HCT116 (cell line): Measurements from ENCODE around the gene CUX1. TPM values are rescaled to one million over a fixed set of nuclear protein-coding genes. Genes with fewer than 3 reads are reported as not detected.

ENCODE experiments used
- ATAC-seq: fragments of 200-7000 bp; cut with Tn5 transposase; 2 replicates; pipeline ENCODE4 v1.9.1; 2020; ENCODE audit warnings: mild to moderate bottlenecking, moderate library complexity
- BruUV-seq: library from RNA; stranded (reverse); fragments of 400-500 nt; replicated peaks from 2 replicates; lab custom pipeline; 2021; lab: Mats Ljungman, UMichigan
- CTCF ChIA-PET: fragments of 300-600 bp; sonication (Branson Sonifier 250); formaldehyde crosslinking; loops from one replicate; lab custom pipeline; 2021; ENCODE audit warnings: antibody characterized with exemption; lab: Charles Lee
- POLR2A ChIA-PET: fragments of 300-600, 350-600 bp; sonication (Branson Sonifier 250); formaldehyde crosslinking; loops from one replicate; lab custom pipeline; 2021; ENCODE audit warnings: antibody characterized with exemption; lab: Charles Lee
- RAD21 ChIA-PET, 2 experiments: fragments of 300-600 bp; sonication (Branson Sonifier 250); formaldehyde crosslinking; loops; one replicate each; lab custom pipeline; 2023; ENCODE audit warnings: low total read pairs in 2 of 2; ENCODE audit not compliant: uncharacterized antibody in 2 of 2, unreplicated experiment in 2 of 2, low non-redundant PET in 1 of 2; lab: Charles Lee
- DNase-seq: peaks from one replicate; pipeline ENCODE4 v3.0.0-alpha.2; 2010; ENCODE audit warnings: low read depth, low spot score
- H2AFZ ChIP-seq: fragments of 200-600 bp; shearing (Covaris generic), sonication (generic); 2 replicates; pipeline ENCODE4 v1.6.1; 2017; ENCODE audit warnings: low read depth, mixed run types, mixed read lengths, antibody characterized with exemption, low read length; ENCODE audit not compliant: poor library complexity, severe bottlenecking
- H3K27ac ChIP-seq: 2 replicates; pipeline ENCODE4 v1.5.1; 2012; ENCODE audit warnings: low read depth, low read length
- H3K27me3 ChIP-seq: fragments of 200-600 bp; sonication (generic); 2 replicates; pipeline ENCODE4 v1.6.1; 2016; ENCODE audit warnings: mixed run types, low read length, mixed read lengths; ENCODE audit not compliant: insufficient read depth
- H3K36me3 ChIP-seq, 2 experiments: fragments of 200-500 bp in 1 of 2; fragments of 200-600 bp in 1 of 2; sonication (Bioruptor generic) in 1 of 2; sonication (generic) in 1 of 2; 2 replicates each; pipeline versions ENCODE4 v1.5.1 to v1.6.1; 2014 to 2016; ENCODE audit warnings: low read length in 2 of 2, inconsistent platforms in 1 of 2, mixed read lengths in 1 of 2, mixed run types in 1 of 2; ENCODE audit not compliant: insufficient read depth in 2 of 2, control insufficient read depth in 1 of 2
- H3K4me1 ChIP-seq, 2 experiments: fragments of 200-600 bp in 1 of 2; sonication (generic) in 1 of 2; 2 replicates each; pipeline versions ENCODE4 v1.5.1 to v1.6.1; 2012 to 2017; ENCODE audit warnings: low read length in 2 of 2, inconsistent platforms in 1 of 2, mild to moderate bottlenecking in 1 of 2, mixed read lengths in 1 of 2, mixed run types in 1 of 2, moderate library complexity in 1 of 2; ENCODE audit not compliant: insufficient read depth in 2 of 2, control insufficient read depth in 1 of 2
- H3K4me2 ChIP-seq: fragments of 200-600 bp; sonication (generic); 2 replicates; pipeline ENCODE4 v1.6.1; 2017; ENCODE audit warnings: mixed run types, low read length, mixed read lengths
- H3K4me3 ChIP-seq, 2 experiments: fragments of 200-600 bp in 1 of 2; sonication (generic) in 1 of 2; replicated peaks in 1 of 2; 2 replicates each; pipeline ENCODE4 v1.5.1; 2011 to 2016; ENCODE audit warnings: low read length in 2 of 2, control low read depth in 1 of 2, low read depth in 1 of 2, mild to moderate bottlenecking in 1 of 2, mixed read lengths in 1 of 2, mixed run types in 1 of 2
- H3K79me2 ChIP-seq: fragments of 200-600 bp; sonication (generic); 2 replicates; pipeline ENCODE4 v1.6.1; 2017; ENCODE audit warnings: mild to moderate bottlenecking, mixed run types, low read length, moderate library complexity, mixed read lengths; ENCODE audit not compliant: insufficient read depth
- H3K9ac ChIP-seq: fragments of 200-600 bp; sonication (generic); 2 replicates; pipeline ENCODE4 v1.6.1; 2016; ENCODE audit warnings: low read length, mixed read lengths
- H3K9me2 ChIP-seq: fragments of 200-600 bp; sonication (generic), shearing (Covaris generic); 2 replicates; pipeline ENCODE4 v1.6.1; 2017; ENCODE audit warnings: mixed run types, mild to moderate bottlenecking, moderate library complexity; ENCODE audit not compliant: insufficient read depth
- H3K9me3 ChIP-seq, 2 experiments: fragments of 200-500 bp in 1 of 2; fragments of 200-600 bp in 1 of 2; sonication (Bioruptor generic) in 1 of 2; sonication (generic) in 1 of 2; 2 replicates each; pipeline ENCODE4 v1.6.1; 2014 to 2017; ENCODE audit warnings: low read length in 2 of 2, mixed read lengths in 2 of 2, inconsistent platforms in 1 of 2, low read depth in 1 of 2, mild to moderate bottlenecking in 1 of 2, mixed run types in 1 of 2, moderate library complexity in 1 of 2; ENCODE audit not compliant: control insufficient read depth in 1 of 2, insufficient read depth in 1 of 2
- H4K20me1 ChIP-seq: fragments of 200-600 bp; sonication (generic), shearing (Covaris generic); 2 replicates; pipeline ENCODE4 v1.6.1; 2017; ENCODE audit warnings: mixed run types, mild to moderate bottlenecking, moderate library complexity; ENCODE audit not compliant: insufficient read depth
- CTCF ChIP-seq, 3 experiments: fragments of 200-600 bp in 1 of 3; sonication (generic) in 1 of 3; IDR thresholded peaks in 2 of 3; conservative IDR thresholded peaks in 1 of 3; 2 replicates each; pipeline ENCODE4 v1.5.1; 2012 to 2017; ENCODE audit warnings: low read depth in 2 of 3, low read length in 2 of 3, antibody characterized with exemption in 1 of 3, borderline replicate concordance in 1 of 3, control low read depth in 1 of 3, mild to moderate bottlenecking in 1 of 3, mixed read lengths in 1 of 3, mixed run types in 1 of 3, moderate library complexity in 1 of 3; ENCODE audit not compliant: insufficient read depth in 1 of 3
- ELF1 ChIP-seq: IDR thresholded peaks from 2 replicates; pipeline ENCODE4 v1.6.1; 2012; ENCODE audit warnings: low read depth, borderline replicate concordance
- FOSL1 ChIP-seq: IDR thresholded peaks from 2 replicates; pipeline ENCODE4 v1.6.1; 2012; ENCODE audit warnings: low read depth
- JUND ChIP-seq: IDR thresholded peaks from 2 replicates; pipeline ENCODE4 v1.6.1; 2012
- RAD21 ChIP-seq: IDR thresholded peaks from 2 replicates; pipeline ENCODE4 v1.6.1; 2012; ENCODE audit warnings: low read depth, mild to moderate bottlenecking
- SP1 ChIP-seq: IDR thresholded peaks from 2 replicates; pipeline ENCODE4 v1.6.1; 2012; ENCODE audit warnings: low read depth
- TCF7L2 ChIP-seq: IDR thresholded peaks from 2 replicates; pipeline ENCODE4 v1.7.0; 2011; ENCODE audit warnings: borderline replicate concordance, inconsistent platforms; ENCODE audit not compliant: insufficient read depth, insufficient read length; ENCODE audit errors: extremely low read depth
- ZBTB33 ChIP-seq: IDR thresholded peaks from 2 replicates; pipeline ENCODE4 v1.6.1; 2011; ENCODE audit warnings: mild to moderate bottlenecking, low read length, moderate library complexity; ENCODE audit not compliant: insufficient replicate concordance; ENCODE audit errors: extremely low read depth
- ZFX ChIP-seq: fragments of 450-650 bp; IDR thresholded peaks from 2 replicates; pipeline ENCODE4 v1.6.1; 2017
- ZNF274 ChIP-seq: fragments of 200-500 bp; sonication (Bioruptor generic); IDR thresholded peaks from 2 replicates; pipeline ENCODE4 v1.6.1; 2014; ENCODE audit warnings: mild to moderate bottlenecking, low read depth, low read length, inconsistent platforms
- intact Hi-C: fragments of 100-400 bp; cut with micrococcal nuclease; formaldehyde crosslinking; loops from 2 replicates; pipeline ENCODE4 v1.10.0; 2022
- total RNA-seq: library from RNA; stranded (reverse); gene quantifications from one replicate; pipeline ENCODE4 v1.2.1, GENCODE V29; 2021; ENCODE audit not compliant: unreplicated experiment

The CUX1 gene
- total RNA-seq, 1 experiment from 2014 or later: 68.9 TPM

GRCh38 chr7:101838837-101839483 lies 21.5 kb downstream of the CUX1 start:
- no peak overlapping the region for H3K4me2 ChIP-seq
- ChIA-PET CTCF (no interaction called here), RAD21 (interaction anchor here in 1 of 2 experiments (0.7 kb wide), 1 partner anchor 398 kb away, joined by 3 read pairs; no protein-coding TSS in a partner anchor), POLR2A (no interaction called here)
- no peak overlapping the region for H3K4me3 ChIP-seq
- H2AFZ ChIP-seq: no peak overlapping the region
- H3K9ac ChIP-seq: no peak overlapping the region
- TF ChIP-seq CTCF (IDR thresholded peaks at IDR 0.05 in 2 of 3, conservative IDR thresholded peaks at IDR 0.05 in 1 of 3; ENCODE audit: borderline replicate concordance in 1 of 3, insufficient read depth in 1 of 3, low read depth in 2 of 3, low read length in 2 of 3) (no peak), ELF1 (no peak), ZFX (no peak), FOSL1 (no peak), RAD21 (no peak), ZBTB33 (no peak), JUND (no peak), ZNF274 (no peak), SP1 (no peak), TCF7L2 (no peak)
- H3K27ac ChIP-seq: no peak overlapping the region
- intact Hi-C loops: no loop called here
- H3K4me1 ChIP-seq: peaks cover 0 to 9% of the 10 kb centered on the region in 2 experiments; a peak in 3 of 4 replicates
- no TSS peak for BruUV-seq
- H3K36me3 ChIP-seq: no peaks in the 10 kb centered on the region; a peak in 1 of 4 replicates
- no peaks in the 10 kb centered on the region for H3K9me2 ChIP-seq
- H3K27me3 ChIP-seq: no peaks in the 10 kb centered on the region
- no peaks in the 10 kb centered on the region; the same call in 1 of the 2 replicates for H4K20me1 ChIP-seq
- H3K9me3 ChIP-seq: no peaks in the 10 kb centered on the region
- H3K79me2 ChIP-seq: peaks cover 96% of the 10 kb centered on the region
- DNase-seq: no peak
- no peak for ATAC-seq
